GM13976 (cell line): ENCODE results near the gene BUD31.

Source experiments
- DNase-seq: peaks from one replicate; pipeline ENCODE4 v3.0.0; 2012; ENCODE audit warnings: low spot score
- CTCF ChIP-seq: IDR thresholded peaks from 2 replicates; pipeline ENCODE4 v1.5.1; 2012; ENCODE audit warnings: borderline replicate concordance, mild to moderate bottlenecking; ENCODE audit not compliant: insufficient read depth; ENCODE audit errors: extremely low read depth, missing control alignments, control extremely low read depth
- in situ Hi-C: fragments of 300-500 bp; cut with MboI; formaldehyde crosslinking; loops from one replicate; pipeline ENCODE4 v1.12.0; 2022; ENCODE audit warnings: low sequenced_read_pairs, mixed read lengths, inconsistent platforms; ENCODE audit not compliant: unreplicated experiment

BUD31 gene

DNA sequence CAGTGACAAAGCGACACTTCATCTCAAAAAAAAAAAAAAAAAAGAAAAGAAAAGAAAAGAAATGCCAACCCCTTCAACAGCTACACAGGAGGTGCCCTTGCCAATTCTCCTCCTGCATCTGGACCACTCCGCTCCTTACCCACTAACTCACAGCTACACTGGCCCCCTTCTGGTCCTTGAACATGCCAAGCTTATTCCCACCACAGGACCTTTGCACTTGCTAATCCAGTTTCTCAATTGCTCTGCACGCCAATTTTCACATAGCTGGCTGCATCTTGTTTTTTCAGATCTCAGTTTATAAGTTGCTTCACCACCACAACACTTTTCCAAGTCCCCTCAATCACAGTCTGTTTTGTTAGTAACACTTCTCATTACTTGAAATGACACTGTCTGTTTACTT is 5.9 kb upstream of the BUD31 start:
- TF ChIP-seq CTCF = no peak
- no peak for DNase-seq
- in situ Hi-C loops = no loop called here

DNA sequence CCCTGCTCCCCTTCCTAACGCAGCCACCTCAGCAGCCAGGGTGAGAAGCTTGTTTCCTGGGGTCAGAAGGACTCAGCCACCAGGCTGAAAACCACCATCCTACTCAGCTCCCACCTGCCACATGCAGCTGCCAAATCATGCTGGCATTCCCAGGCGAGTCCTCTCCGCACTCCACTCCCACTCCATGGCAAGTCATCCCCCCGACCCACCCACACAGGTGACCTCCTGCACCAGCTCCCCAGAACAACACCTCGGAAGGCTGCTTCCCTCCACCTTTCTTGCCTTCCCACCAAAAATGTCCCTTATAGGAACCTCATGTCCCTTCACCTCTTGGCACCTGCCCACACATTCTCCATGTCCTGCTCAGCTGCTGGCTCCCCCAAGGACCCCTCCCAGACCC is 5.0 kb upstream of the BUD31 start:
- no peak for DNase-seq
- no peak for TF ChIP-seq CTCF
- in situ Hi-C loops = no loop called here

GRCh38 chr7:99404235-99404976 is 4.4 kb upstream of the BUD31 start:
- in situ Hi-C loops = no loop called here
- no peak for TF ChIP-seq CTCF
- DNase-seq = no peak

GRCh38 chr7:99404977-99405320 is 3.8 kb upstream of the BUD31 start:
- no peak for DNase-seq
- TF ChIP-seq CTCF = no peak
- in situ Hi-C loops = no loop called here

DNA sequence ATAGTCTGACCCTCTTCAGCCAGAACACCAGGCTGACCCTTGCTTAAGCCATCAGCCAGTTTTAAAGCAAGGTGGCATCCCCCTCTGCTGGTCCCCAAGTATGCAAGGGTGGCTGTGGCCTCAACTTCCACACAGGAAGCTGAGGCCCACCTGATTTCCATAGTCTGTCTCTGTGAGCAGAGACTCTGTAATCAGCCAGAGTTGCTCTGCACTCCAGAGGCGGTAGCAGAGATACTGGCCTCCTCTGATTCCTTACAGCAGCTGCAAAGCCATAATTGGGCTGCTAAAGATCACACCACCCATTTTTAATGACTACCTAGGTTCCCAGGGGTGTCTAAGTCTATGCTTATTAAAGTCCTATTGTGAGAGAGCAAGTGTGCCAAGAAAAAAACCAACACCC is 2.2 kb upstream of the BUD31 start:
- in situ Hi-C loops = no loop called here
- no peak for TF ChIP-seq CTCF
- DNase-seq = no peak

GRCh38 chr7:99407872-99408378 is 844 bp upstream of the BUD31 start:
- no peak for DNase-seq
- TF ChIP-seq CTCF = no peak
- in situ Hi-C loops = no loop called here
